GM21360 (cell line): ENCODE measurements around the gene FMN2.
"Not testable (repeated sequence)": the region's sequence is repeated elsewhere in the genome, so short reads cannot be mapped to it uniquely, and the experiment has no call there.

Experiments used
- ATAC-seq: cut with Tn5 transposase; IDR thresholded peaks from one replicate; pipeline ENCODE4 v1.9.1; 2021; ENCODE audit warnings: mild to moderate bottlenecking, moderate library complexity; ENCODE audit not compliant: unreplicated experiment

FMN2 gene

GRCh38 chr1:240134596-240134995 lies 42.9 kb downstream of the FMN2 start:
- no peak for ATAC-seq

GRCh38 chr1:240136402-240136801 lies 44.7 kb downstream of the FMN2 start:
- ATAC-seq, result no peak

- ATAC-seq, result no peak
Observed at GRCh38 chr1:240138867-240139266, 47.2 kb downstream of the FMN2 start.

- no peak for ATAC-seq
Observed at GRCh38 chr1:240139511-240139910, 47.8 kb downstream of the FMN2 start.

- ATAC-seq, result no peak
Observed at GRCh38 chr1:240145120-240145519, 53.4 kb downstream of the FMN2 start.

- ATAC-seq, result no peak
Observed at GRCh38 chr1:240148333-240148732, 56.6 kb downstream of the FMN2 start.

GRCh38 chr1:240149484-240150094 lies 57.9 kb downstream of the FMN2 start:
- no peak for ATAC-seq

- ATAC-seq, result no peak
Observed at GRCh38 chr1:240151136-240151735, 59.6 kb downstream of the FMN2 start.

- ATAC-seq, result no peak
Observed at GRCh38 chr1:240152611-240153297, 61.1 kb downstream of the FMN2 start.

GRCh38 chr1:240155605-240156004 lies 63.9 kb downstream of the FMN2 start:
- ATAC-seq, result no peak

GRCh38 chr1:240164742-240165141 lies 73.1 kb downstream of the FMN2 start:
- no peak for ATAC-seq

GRCh38 chr1:240169188-240169587 lies 77.5 kb downstream of the FMN2 start:
- ATAC-seq, result no peak

- no peak for ATAC-seq
Observed at GRCh38 chr1:240170266-240170665, 78.6 kb downstream of the FMN2 start.

GRCh38 chr1:240170806-240171205 lies 79.1 kb downstream of the FMN2 start:
- no peak for ATAC-seq

- no peak for ATAC-seq
Observed at GRCh38 chr1:240171907-240172306, 80.2 kb downstream of the FMN2 start.

- no peak for ATAC-seq
Observed at GRCh38 chr1:240173836-240174235, 82.2 kb downstream of the FMN2 start.

GRCh38 chr1:240174734-240175133 lies 83.1 kb downstream of the FMN2 start:
- no peak for ATAC-seq

- no peak for ATAC-seq
Observed at GRCh38 chr1:240178366-240178765, 86.7 kb downstream of the FMN2 start.

GRCh38 chr1:240184682-240185081 lies 93.0 kb downstream of the FMN2 start:
- not testable (repeated sequence) for ATAC-seq

GRCh38 chr1:240188139-240188538 lies 96.5 kb downstream of the FMN2 start:
- no peak for ATAC-seq

GRCh38 chr1:240189386-240189989 lies 97.8 kb downstream of the FMN2 start:
- ATAC-seq, result no peak

- no peak for ATAC-seq
Observed at GRCh38 chr1:240190881-240191401, 99.3 kb downstream of the FMN2 start.
